Upper lobe of left lung (tissue), 6 donors: Measurements from ENCODE around the gene ZNF488. TPM values are rescaled to one million over a fixed set of nuclear protein-coding genes. Genes with fewer than 3 reads are reported as not detected.

Experiments used
- ATAC-seq, 2 donors: fragments of 200-7000 bp; cut with Tn5 transposase; one replicate each; pipeline ENCODE4 v1.9.1; 2022; ENCODE audit warnings: mild to moderate bottlenecking in 2 of 2, moderate library complexity in 2 of 2; ENCODE audit not compliant: low FRiP score in 2 of 2
- DNase-seq, 2 donors: peaks; one replicate each; pipeline ENCODE4 v3.0.0-alpha.2; 2019 to 2020
- H3K27ac ChIP-seq, 4 donors: fragments of 200-600 bp; sonication (generic); one replicate each; pipeline ENCODE4 v1.5.1; 2016 to 2019
- H3K27me3 ChIP-seq, 4 donors: fragments of 200-600 bp; sonication (generic); one replicate each; pipeline ENCODE4 v1.5.1; 2017 to 2019
- H3K36me3 ChIP-seq, 4 donors: fragments of 200-600 bp; sonication (generic); one replicate each; pipeline ENCODE4 v1.5.1; 2016 to 2019
- H3K4me1 ChIP-seq, 4 donors: fragments of 200-600 bp; sonication (generic); one replicate each; pipeline ENCODE4 v1.5.1; 2018 to 2019
- H3K4me3 ChIP-seq, 4 donors: fragments of 200-600 bp; sonication (generic); one replicate each; pipeline ENCODE4 v1.5.1; 2017 to 2019; ENCODE audit warnings: mild to moderate bottlenecking in 2 of 4, moderate library complexity in 1 of 4
- H3K9me3 ChIP-seq, 4 donors: fragments of 200-600 bp; sonication (generic); one replicate each; pipeline ENCODE4 v1.5.1; 2018 to 2019
- EP300 ChIP-seq, 4 donors: sonication (generic); formaldehyde crosslinking; IDR thresholded peaks; one replicate each; pipeline ENCODE4 v1.5.1; 2017; ENCODE audit warnings: antibody characterized with exemption in 4 of 4, control low read depth in 2 of 4
- POLR2A ChIP-seq, 4 donors: fragments of 450-650 bp; IDR thresholded peaks; one replicate each; pipeline ENCODE4 v1.5.1; 2016 to 2017; ENCODE audit warnings: antibody characterized with exemption in 4 of 4, mild to moderate bottlenecking in 2 of 4
- POLR2AphosphoS5 ChIP-seq, 2 donors: sonication (generic); formaldehyde crosslinking; IDR thresholded peaks; one replicate each; pipeline ENCODE4 v1.5.1; 2017; ENCODE audit warnings: antibody characterized with exemption in 2 of 2
- WGBS, 2 donors: methylation state at CpG; one replicate each; pipeline ENCODE4 v1.1.5; 2017 to 2018; 5-methylcytosine and 5-hydroxymethylcytosine counted together
- total RNA-seq, 6 donors: library from RNA; depleted of rRNA in 4 of 6; stranded (reverse); fragments of >200 nt in 4 of 6; gene quantifications; one replicate each; pipeline versions ENCODE4 v1.1.0 to v1.2.1, GENCODE V29; 2016 to 2021
- TF ChIP-seq, protein P1 (sequence below), 6 experiments: fragments of 450-650 bp in 4 of 6; fragments of 200-600 bp in 2 of 6; sonication (generic) in 2 of 6; IDR thresholded peaks; one replicate each; pipeline ENCODE4 v1.5.1; 2016 to 2019; ENCODE audit warnings: antibody characterized with exemption in 6 of 6
- donor health status: DM: no; HTN: no; CAD: no; lungs with moderate emphysema.
- donor health status: DM: no; HTN: yes; CAD: no; lungs with severe emphysema.

The ZNF488 gene
- total RNA-seq, 6 donors from 2014 or later = 0.15 to 0.66 (median 0.28) TPM; not detected in 2

DNA sequence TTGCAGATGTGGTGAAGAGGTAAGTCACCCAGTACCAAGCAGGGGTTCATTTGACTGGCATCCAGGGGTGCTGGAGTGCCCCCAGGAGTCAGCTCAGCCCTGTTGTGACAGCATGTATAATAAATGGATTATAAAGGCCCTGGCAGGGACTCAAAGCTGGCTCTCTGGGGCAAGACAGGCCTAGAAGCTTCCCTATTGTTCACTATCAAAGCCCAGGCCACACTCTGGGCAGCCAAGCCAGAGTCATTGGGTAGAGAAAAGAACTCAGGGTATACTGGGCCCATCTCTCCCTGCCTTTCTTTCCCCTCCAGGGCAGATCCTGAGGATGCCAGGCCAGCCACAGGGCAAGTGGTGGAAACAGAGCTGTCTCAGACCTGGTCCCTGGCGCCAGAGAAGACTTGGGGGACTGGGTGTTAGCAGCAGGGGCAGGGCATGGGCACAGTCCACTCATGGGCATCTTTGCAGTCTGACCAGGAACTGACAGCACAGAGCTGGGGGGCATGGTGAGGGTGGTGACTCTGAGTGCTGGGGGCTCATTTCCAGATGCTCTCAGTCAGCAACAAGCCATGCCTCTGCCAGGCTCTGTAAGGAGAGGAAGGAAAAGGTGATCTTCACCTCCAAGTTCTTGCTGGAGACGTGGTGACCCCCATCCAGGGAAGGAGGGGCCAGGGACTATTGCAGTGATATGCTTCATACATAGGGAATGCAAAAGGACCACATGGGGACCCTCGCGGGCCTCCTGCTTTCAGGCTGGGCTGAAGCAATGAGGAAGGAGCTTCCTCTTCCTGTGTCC lies 24.3 kb downstream of the ZNF488 start:
- ATAC-seq (no peak), DNase-seq (no peak)
- Histone ChIP-seq H3K36me3 (no peaks in the 10 kb centered on the region), H3K27ac (no peak overlapping the region), H3K4me1 (no peaks in the 10 kb centered on the region), H3K9me3 (no peaks in the 10 kb centered on the region), H3K27me3 (no peaks in the 10 kb centered on the region), H3K4me3 (no peak overlapping the region)
- 67 to 78% methylated on average over 4 of the region's 4 CpGs for WGBS, 2 donors
- TF ChIP-seq EP300 (IDR thresholded peaks at IDR 0.05) = no peak
- no peak for TF ChIP-seq POLR2A (IDR thresholded peaks at IDR 0.05)
- TF ChIP-seq POLR2AphosphoS5 (IDR thresholded peaks at IDR 0.05) = no peak
- TF ChIP-seq, protein P1, sequence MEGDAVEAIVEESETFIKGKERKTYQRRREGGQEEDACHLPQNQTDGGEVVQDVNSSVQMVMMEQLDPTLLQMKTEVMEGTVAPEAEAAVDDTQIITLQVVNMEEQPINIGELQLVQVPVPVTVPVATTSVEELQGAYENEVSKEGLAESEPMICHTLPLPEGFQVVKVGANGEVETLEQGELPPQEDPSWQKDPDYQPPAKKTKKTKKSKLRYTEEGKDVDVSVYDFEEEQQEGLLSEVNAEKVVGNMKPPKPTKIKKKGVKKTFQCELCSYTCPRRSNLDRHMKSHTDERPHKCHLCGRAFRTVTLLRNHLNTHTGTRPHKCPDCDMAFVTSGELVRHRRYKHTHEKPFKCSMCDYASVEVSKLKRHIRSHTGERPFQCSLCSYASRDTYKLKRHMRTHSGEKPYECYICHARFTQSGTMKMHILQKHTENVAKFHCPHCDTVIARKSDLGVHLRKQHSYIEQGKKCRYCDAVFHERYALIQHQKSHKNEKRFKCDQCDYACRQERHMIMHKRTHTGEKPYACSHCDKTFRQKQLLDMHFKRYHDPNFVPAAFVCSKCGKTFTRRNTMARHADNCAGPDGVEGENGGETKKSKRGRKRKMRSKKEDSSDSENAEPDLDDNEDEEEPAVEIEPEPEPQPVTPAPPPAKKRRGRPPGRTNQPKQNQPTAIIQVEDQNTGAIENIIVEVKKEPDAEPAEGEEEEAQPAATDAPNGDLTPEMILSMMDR (IDR thresholded peaks at IDR 0.05) = no peak

DNA sequence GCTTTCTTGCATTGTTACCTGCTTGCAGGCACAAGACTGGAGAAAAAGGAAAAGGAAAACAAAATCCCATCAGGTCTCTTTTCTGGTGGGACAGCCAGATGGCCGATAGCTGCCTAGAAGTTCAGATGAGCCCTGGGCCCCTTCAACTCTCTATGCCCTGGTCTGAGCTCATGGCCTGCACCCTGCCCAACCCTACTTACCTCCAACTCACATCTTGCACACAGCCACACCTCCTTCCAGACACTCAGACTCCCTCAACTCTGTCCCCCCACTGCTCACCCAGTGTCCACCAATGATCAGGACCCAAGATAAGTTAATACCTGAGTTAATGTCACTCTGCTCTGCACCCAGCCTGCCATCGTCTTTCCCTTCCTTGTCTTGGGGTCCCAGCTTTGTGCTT lies 25.0 kb downstream of the ZNF488 start:
- WGBS, 2 donors = 84 to 86% methylated on average over 2 of the region's 2 CpGs
- Histone ChIP-seq H3K4me3 (no peak overlapping the region), H3K36me3 (no peaks in the 10 kb centered on the region), H3K27me3 (no peaks in the 10 kb centered on the region), H3K9me3 (no peaks in the 10 kb centered on the region), H3K4me1 (no peaks in the 10 kb centered on the region), H3K27ac (no peak overlapping the region)
- TF ChIP-seq, protein P1 (IDR thresholded peaks at IDR 0.05) = no peak
- no peak for TF ChIP-seq EP300 (IDR thresholded peaks at IDR 0.05)
- TF ChIP-seq POLR2AphosphoS5 (IDR thresholded peaks at IDR 0.05) = no peak
- ATAC-seq (no peak), DNase-seq (no peak)

DNA sequence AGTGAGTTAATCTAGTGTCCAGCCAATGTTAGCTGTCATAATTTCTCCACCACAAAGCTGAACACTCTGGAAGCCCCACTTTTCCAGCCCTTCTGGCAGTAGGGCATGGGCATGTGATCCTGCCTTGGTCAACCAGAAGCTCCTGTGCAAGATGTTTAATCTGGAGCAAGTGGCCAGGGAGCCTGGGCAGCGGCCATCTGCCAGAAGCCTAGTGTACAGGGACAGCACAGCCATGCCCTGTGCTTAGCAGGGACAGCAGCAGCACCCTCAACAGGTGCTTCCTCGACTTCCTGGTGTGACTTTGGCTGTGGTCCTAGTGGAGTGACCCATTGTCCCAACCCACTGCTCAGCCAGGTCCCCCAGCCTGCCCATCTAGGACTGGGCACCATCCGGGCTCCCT lies 25.6 kb downstream of the ZNF488 start:
- H3K4me1 ChIP-seq = no peaks in the 10 kb centered on the region
- no peaks in the 10 kb centered on the region for H3K9me3 ChIP-seq
- TF ChIP-seq POLR2A (IDR thresholded peaks at IDR 0.05) = no peak
- TF ChIP-seq POLR2AphosphoS5 (IDR thresholded peaks at IDR 0.05) = no peak
- no peak for TF ChIP-seq EP300 (IDR thresholded peaks at IDR 0.05)
- TF ChIP-seq, protein P1 (IDR thresholded peaks at IDR 0.05) = no peak
- DNase-seq = no peak
- no peak overlapping the region for H3K4me3 ChIP-seq
- no peaks in the 10 kb centered on the region for H3K27me3 ChIP-seq
- WGBS, 2 donors = 65 to 83% methylated on average over 3 of the region's 3 CpGs
- H3K36me3 ChIP-seq = no peaks in the 10 kb centered on the region
- no peak for ATAC-seq
- no peak overlapping the region for H3K27ac ChIP-seq

DNA sequence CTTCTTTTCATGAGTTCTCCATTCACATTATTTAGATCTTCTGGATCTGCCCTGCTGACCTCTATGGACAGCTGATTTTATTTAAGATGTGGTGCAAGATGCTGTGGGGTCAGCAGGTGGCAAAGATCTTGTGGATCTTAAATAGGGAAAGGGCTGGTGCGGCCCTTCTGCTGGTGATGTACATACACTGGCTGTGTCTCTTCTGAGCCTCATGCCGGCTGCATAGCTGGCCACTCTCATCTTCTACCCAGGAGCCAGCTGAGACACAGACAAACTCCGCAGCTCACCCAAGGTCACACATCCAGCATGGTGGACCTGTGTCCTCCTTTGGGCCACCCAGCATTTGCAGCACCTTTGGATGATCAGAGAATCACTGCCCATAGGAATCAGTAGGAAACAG lies 26.2 kb downstream of the ZNF488 start:
- Histone ChIP-seq H3K4me1 (no peaks in the 10 kb centered on the region), H3K4me3 (no peak overlapping the region), H3K27me3 (no peaks in the 10 kb centered on the region), H3K27ac (no peak overlapping the region), H3K36me3 (no peaks in the 10 kb centered on the region), H3K9me3 (no peaks in the 10 kb centered on the region)
- WGBS, 2 donors = 95 to 100% methylated on average over 1 to 3 of the region's 3 CpGs
- TF ChIP-seq EP300 (IDR thresholded peaks at IDR 0.05) (no peak), POLR2A (IDR thresholded peaks at IDR 0.05) (no peak), POLR2AphosphoS5 (IDR thresholded peaks at IDR 0.05) (no peak)
- TF ChIP-seq, protein P1 (IDR thresholded peaks at IDR 0.05) = no peak
- DNase-seq (no peak), ATAC-seq (no peak)

DNA sequence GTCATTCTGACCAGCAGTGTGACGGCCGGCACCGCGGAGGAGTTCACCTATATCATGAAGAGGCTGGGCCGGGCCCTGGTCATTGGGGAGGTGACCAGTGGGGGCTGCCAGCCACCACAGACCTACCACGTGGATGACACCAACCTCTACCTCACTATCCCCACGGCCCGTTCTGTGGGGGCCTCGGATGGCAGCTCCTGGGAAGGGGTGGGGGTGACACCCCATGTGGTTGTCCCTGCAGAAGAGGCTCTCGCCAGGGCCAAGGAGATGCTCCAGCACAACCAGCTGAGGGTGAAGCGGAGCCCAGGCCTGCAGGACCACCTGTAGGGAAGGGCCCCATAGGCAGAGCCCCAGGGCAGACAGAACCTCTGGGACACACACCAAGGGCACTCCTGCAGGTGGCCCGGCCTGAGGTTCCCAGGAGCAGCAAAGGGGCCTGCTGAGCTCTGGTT lies 26.9 kb downstream of the ZNF488 start:
- Histone ChIP-seq H3K4me1 (no peaks in the 10 kb centered on the region), H3K27ac (no peak overlapping the region), H3K27me3 (no peaks in the 10 kb centered on the region), H3K4me3 (no peak overlapping the region), H3K36me3 (no peaks in the 10 kb centered on the region), H3K9me3 (no peaks in the 10 kb centered on the region)
- no peak for ATAC-seq
- 95 to 100% methylated on average over 1 to 12 of the region's 12 CpGs for WGBS, 2 donors
- peak in 1 of 2 donors; percentile 46 for DNase-seq
- TF ChIP-seq EP300 (IDR thresholded peaks at IDR 0.05) = no peak
- no peak for TF ChIP-seq POLR2A (IDR thresholded peaks at IDR 0.05)
- no peak for TF ChIP-seq POLR2AphosphoS5 (IDR thresholded peaks at IDR 0.05)
- TF ChIP-seq, protein P1 (IDR thresholded peaks at IDR 0.05) = no peak
